HEK293T (cell line): ENCODE results near the gene GANC.

Experiments
- BHLHE40 ChIP-seq: fragments of 450-650 bp; IDR thresholded peaks from 2 replicates; pipeline ENCODE4 v1.6.1; 2016; ENCODE audit warnings: mild to moderate bottlenecking, moderate library complexity, borderline replicate concordance
- ELF4 ChIP-seq: fragments of 450-650 bp; IDR thresholded peaks from 2 replicates; pipeline ENCODE4 v1.6.1; 2017; ENCODE audit warnings: antibody characterized with exemption
- FOXM1 ChIP-seq: fragments of 450-650 bp; IDR thresholded peaks from 2 replicates; pipeline ENCODE4 v1.6.1; 2017; ENCODE audit warnings: mild to moderate bottlenecking, borderline replicate concordance
- NFRKB ChIP-seq: fragments of 450-650 bp; IDR thresholded peaks from 2 replicates; pipeline ENCODE4 v1.6.1; 2016; ENCODE audit warnings: mild to moderate bottlenecking, moderate library complexity

GRCh38 chr15:42285034-42285433, 12.0 kb downstream of the GANC start:
- TF ChIP-seq BHLHE40: no peak
- TF ChIP-seq NFRKB: no peak
- no peak for TF ChIP-seq FOXM1
- TF ChIP-seq ELF4: no peak
